ENCODE results near the gene CYLD. TPM values are rescaled to one million over a fixed set of nuclear protein-coding genes. Genes with fewer than 3 reads are reported as not detected.

CYLD gene
- total RNA-seq, 1 experiment from 2014 or later = 10.1 TPM

DNA sequence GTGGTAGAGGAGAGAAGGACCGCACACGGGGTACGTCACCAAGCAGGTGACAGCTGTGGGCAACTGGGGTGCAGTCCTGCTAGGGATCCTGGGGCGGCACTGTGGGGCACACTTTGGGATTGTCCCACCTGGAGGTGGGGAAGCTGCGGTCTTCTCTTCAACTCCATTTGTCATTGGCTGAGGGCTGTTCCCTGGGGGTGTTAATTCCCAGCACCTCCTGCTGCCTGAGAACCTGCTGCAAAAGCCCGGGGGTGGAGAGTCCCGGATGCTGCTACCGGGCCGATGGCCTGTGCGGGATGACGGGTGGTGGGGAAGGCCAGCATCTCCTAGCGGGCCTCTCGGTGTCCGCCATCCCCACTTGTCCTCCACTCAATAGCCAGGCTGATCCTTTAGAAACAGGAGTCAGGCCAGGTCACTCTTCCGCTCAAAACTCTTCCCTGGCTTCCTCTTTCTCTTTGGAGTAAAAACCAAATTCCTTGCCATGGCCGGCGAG, 100.2 kb downstream of the CYLD start:
- H3K27ac ChIP-seq (ENCODE audit: low read length) = no peak overlapping the region
- in situ Hi-C loops (cut with HindIII; ENCODE audit: low pct_unique_long_range_greater_than_20kb, low sequenced_read_pairs) (no loop called here), intact Hi-C loops (cut with micrococcal nuclease; ENCODE audit: unreplicated experiment) (no loop called here)
- ChIA-PET CTCF (no interaction called here), POLR2A (no interaction called here)
- no peaks in the 10 kb centered on the region for H3K9me3 ChIP-seq (ENCODE audit: control insufficient read depth, insufficient read depth, low read depth, low read length)
- no peaks in the 10 kb centered on the region for H3K36me3 ChIP-seq (ENCODE audit: control insufficient read depth, insufficient read depth, low read length)
- H3K4me3 ChIP-seq (ENCODE audit: low read depth in 2 of 2, low read length in 2 of 2) = no peak overlapping the region
- TF ChIP-seq SIN3A (IDR thresholded peaks at IDR 0.05; ENCODE audit: borderline replicate concordance, insufficient read depth, low read depth, low read length) = no peak
- TF ChIP-seq POLR2AphosphoS5 (IDR thresholded peaks at IDR 0.05; ENCODE audit: low read depth, low read length) = no peak
- TF ChIP-seq, protein P1, sequence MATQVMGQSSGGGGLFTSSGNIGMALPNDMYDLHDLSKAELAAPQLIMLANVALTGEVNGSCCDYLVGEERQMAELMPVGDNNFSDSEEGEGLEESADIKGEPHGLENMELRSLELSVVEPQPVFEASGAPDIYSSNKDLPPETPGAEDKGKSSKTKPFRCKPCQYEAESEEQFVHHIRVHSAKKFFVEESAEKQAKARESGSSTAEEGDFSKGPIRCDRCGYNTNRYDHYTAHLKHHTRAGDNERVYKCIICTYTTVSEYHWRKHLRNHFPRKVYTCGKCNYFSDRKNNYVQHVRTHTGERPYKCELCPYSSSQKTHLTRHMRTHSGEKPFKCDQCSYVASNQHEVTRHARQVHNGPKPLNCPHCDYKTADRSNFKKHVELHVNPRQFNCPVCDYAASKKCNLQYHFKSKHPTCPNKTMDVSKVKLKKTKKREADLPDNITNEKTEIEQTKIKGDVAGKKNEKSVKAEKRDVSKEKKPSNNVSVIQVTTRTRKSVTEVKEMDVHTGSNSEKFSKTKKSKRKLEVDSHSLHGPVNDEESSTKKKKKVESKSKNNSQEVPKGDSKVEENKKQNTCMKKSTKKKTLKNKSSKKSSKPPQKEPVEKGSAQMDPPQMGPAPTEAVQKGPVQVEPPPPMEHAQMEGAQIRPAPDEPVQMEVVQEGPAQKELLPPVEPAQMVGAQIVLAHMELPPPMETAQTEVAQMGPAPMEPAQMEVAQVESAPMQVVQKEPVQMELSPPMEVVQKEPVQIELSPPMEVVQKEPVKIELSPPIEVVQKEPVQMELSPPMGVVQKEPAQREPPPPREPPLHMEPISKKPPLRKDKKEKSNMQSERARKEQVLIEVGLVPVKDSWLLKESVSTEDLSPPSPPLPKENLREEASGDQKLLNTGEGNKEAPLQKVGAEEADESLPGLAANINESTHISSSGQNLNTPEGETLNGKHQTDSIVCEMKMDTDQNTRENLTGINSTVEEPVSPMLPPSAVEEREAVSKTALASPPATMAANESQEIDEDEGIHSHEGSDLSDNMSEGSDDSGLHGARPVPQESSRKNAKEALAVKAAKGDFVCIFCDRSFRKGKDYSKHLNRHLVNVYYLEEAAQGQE (IDR thresholded peaks at IDR 0.05; ENCODE audit: insufficient read depth in 1 of 2, low read depth in 2 of 2, low read length in 1 of 2) = no peak
- no peaks in the 10 kb centered on the region; the same call in 1 of the 2 replicates for H3K27me3 ChIP-seq (ENCODE audit: control insufficient read depth, insufficient read depth, low read length)
- DNase-seq (ENCODE audit: low read depth, low spot score) = no peak
- no peak for ATAC-seq
- H3K4me1 ChIP-seq (ENCODE audit: control insufficient read depth, insufficient read depth, low read length) = no peaks in the 10 kb centered on the region; the same call in 1 of the 2 replicates
- BruUV-seq (replicated peaks) = no TSS peak

- intact Hi-C loops (cut with micrococcal nuclease; ENCODE audit: unreplicated experiment) (no loop called here), in situ Hi-C loops (cut with HindIII; ENCODE audit: low pct_unique_long_range_greater_than_20kb, low sequenced_read_pairs) (no loop called here)
- no peak for ATAC-seq
- no peaks in the 10 kb centered on the region; the same call in 1 of the 2 replicates for H3K4me1 ChIP-seq (ENCODE audit: control insufficient read depth, insufficient read depth, low read length)
- H3K9me3 ChIP-seq (ENCODE audit: control insufficient read depth, insufficient read depth, low read depth, low read length) = no peaks in the 10 kb centered on the region
- H3K27me3 ChIP-seq (ENCODE audit: control insufficient read depth, insufficient read depth, low read length) = no peaks in the 10 kb centered on the region; the same call in 1 of the 2 replicates
- no peak overlapping the region for H3K27ac ChIP-seq (ENCODE audit: low read length)
- H3K4me3 ChIP-seq (ENCODE audit: low read depth in 2 of 2, low read length in 2 of 2) = no peak overlapping the region
- CTCF ChIA-PET = no interaction called here
- DNase-seq (ENCODE audit: low read depth, low spot score) = no peak
- H3K36me3 ChIP-seq (ENCODE audit: control insufficient read depth, insufficient read depth, low read length) = no peaks in the 10 kb centered on the region
- TF ChIP-seq, protein P2, sequence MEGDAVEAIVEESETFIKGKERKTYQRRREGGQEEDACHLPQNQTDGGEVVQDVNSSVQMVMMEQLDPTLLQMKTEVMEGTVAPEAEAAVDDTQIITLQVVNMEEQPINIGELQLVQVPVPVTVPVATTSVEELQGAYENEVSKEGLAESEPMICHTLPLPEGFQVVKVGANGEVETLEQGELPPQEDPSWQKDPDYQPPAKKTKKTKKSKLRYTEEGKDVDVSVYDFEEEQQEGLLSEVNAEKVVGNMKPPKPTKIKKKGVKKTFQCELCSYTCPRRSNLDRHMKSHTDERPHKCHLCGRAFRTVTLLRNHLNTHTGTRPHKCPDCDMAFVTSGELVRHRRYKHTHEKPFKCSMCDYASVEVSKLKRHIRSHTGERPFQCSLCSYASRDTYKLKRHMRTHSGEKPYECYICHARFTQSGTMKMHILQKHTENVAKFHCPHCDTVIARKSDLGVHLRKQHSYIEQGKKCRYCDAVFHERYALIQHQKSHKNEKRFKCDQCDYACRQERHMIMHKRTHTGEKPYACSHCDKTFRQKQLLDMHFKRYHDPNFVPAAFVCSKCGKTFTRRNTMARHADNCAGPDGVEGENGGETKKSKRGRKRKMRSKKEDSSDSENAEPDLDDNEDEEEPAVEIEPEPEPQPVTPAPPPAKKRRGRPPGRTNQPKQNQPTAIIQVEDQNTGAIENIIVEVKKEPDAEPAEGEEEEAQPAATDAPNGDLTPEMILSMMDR (IDR thresholded peaks at IDR 0.05) = no peak
- no peak for TF ChIP-seq SIN3A (IDR thresholded peaks at IDR 0.05; ENCODE audit: borderline replicate concordance, insufficient read depth, low read depth, low read length)
- TF ChIP-seq, protein P1 (IDR thresholded peaks at IDR 0.05; ENCODE audit: insufficient read depth in 1 of 2, low read depth in 2 of 2, low read length in 1 of 2) = no peak
- no peak for TF ChIP-seq TCF7L2 (IDR thresholded peaks at IDR 0.05; ENCODE audit: low read depth, low read length)
- TF ChIP-seq POLR2AphosphoS5 (IDR thresholded peaks at IDR 0.05; ENCODE audit: low read depth, low read length) = no peak
- BruUV-seq (replicated peaks) = no TSS peak
- POLR2A ChIA-PET = no interaction called here
These were observed 100.7 kb downstream of the CYLD start for GRCh38 chr16:50842589-50842988.

All from Panc1 (cell line).